Lower leg skin (tissue), 4 donors: ENCODE measurements around the gene AQP12A. TPM values are rescaled to one million over a fixed set of nuclear protein-coding genes. Genes with fewer than 3 reads are reported as not detected.

Experiments used
- DNase-seq, 2 donors: peaks; one replicate each; pipeline ENCODE4 v3.0.0-alpha.2; 2019; ENCODE audit warnings: low spot score in 2 of 2
- H3K4me3 ChIP-seq: fragments of 200-600 bp; sonication (generic); 2 replicates; pipeline ENCODE4 v1.5.1; 2017; ENCODE audit warnings: mild to moderate bottlenecking, low read depth; ENCODE audit not compliant: poor library complexity, severe bottlenecking
- CTCF ChIP-seq, 3 donors: fragments of 450-650 bp; IDR thresholded peaks; one replicate each; pipeline ENCODE4 v1.5.1; 2016; ENCODE audit warnings: antibody characterized with exemption in 3 of 3, mild to moderate bottlenecking in 3 of 3, moderate library complexity in 2 of 3
- POLR2A ChIP-seq, 2 donors: fragments of 450-650 bp; IDR thresholded peaks; one replicate each; pipeline ENCODE4 v1.6.1; 2016 to 2017; ENCODE audit warnings: antibody characterized with exemption in 2 of 2, mild to moderate bottlenecking in 1 of 2, moderate library complexity in 1 of 2
- WGBS, 2 donors: methylation state at CpG; one replicate each; pipeline ENCODE4 v1.1.5; 2018; 5-methylcytosine and 5-hydroxymethylcytosine counted together
- intact Hi-C: fragments of 100-400 bp; cut with DNase I; formaldehyde crosslinking; loops from one replicate; pipeline ENCODE4 v1.15.0; 2023; ENCODE audit warnings: low total_unique reads
- total RNA-seq, 4 donors: library from RNA; depleted of rRNA; stranded (reverse); fragments of >200 nt; gene quantifications; one replicate each; pipeline ENCODE4 v1.1.0, GENCODE V29; 2016

Gene AQP12A
- total RNA-seq, 4 donors from 2014 or later, result not detected

DNA sequence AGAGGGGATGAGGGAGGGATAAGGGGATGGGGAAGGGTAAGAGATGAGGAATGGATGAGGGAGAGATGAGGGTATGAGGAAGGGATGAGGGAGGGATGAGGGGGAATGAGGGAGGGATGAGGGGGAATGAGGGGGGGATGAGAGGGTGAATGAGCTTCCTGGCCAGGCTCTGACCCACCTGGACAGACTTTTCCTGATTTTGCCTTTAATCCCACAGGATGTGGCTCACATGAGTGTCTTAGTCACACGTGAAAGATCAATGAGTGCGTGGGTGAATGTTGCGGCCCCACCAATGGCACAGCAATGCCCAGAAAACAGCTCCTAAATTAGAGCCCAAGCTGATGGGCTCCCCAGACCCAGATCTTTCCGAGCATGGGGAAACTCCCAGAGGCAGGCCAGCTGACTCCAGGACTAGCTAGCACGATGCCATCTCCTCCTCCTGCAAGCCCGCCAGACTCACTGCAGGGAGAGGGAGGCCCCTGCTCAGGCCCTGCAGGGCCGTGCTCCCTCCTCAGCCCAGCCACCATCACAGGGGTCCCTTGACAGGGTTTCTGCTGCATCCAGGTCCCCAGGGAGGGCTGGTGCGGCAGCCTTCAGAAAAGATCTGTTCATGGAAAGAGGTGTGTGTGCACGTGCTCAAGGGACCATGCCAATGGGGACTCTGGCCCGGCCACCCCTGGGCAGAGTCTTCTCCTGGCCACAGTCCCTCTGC, 41.4 kb downstream of the AQP12A start:
- H3K4me3 ChIP-seq, result no peak overlapping the region
- intact Hi-C loops, result no loop called here
- no peak for DNase-seq
- 66 to 72% methylated on average over 7 to 8 of the region's 10 CpGs for WGBS, 2 donors
- TF ChIP-seq POLR2A (IDR thresholded peaks at IDR 0.05), result no peak
- no peak for TF ChIP-seq CTCF (IDR thresholded peaks at IDR 0.05)

DNA sequence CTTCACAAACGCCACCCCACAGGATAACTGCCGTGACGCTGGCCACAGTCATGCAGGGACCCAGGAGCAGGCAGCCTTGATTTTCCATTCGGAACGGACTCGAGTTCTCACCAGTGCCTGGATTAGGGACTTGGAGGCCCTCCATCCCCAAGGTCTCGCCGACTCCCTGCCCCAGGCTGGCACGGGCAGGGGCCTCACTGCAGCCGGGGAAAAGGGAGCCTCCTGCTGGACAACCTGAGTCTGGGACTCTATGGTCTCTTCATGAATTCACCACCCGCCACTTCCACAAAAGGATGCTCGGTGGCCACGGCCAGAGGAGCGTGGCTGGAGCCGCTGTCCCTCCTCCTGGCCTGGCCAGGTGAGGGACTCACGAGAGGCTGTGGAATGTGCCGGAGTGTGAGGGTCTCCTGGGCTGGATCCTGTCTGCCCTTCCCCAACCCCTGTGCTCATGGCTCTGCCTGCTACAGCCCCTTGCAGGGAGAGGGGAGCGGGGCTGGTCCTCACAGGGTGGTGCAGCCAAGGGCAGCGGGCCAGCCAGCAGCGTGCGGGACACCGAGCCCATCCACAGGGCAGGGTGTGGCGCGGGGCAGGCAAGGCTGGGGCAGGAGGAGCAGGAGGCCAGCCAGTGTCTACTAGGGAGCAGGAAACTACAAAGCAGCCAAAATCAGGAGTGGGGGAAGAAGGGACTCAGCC, 42.3 kb downstream of the AQP12A start:
- WGBS, 2 donors, result 61 to 67% methylated on average over 24 of the region's 24 CpGs
- no peak overlapping the region for H3K4me3 ChIP-seq
- no peak for DNase-seq
- intact Hi-C loops, result no loop called here
- TF ChIP-seq CTCF (IDR thresholded peaks at IDR 0.05) (no peak), POLR2A (IDR thresholded peaks at IDR 0.05) (no peak)

DNA sequence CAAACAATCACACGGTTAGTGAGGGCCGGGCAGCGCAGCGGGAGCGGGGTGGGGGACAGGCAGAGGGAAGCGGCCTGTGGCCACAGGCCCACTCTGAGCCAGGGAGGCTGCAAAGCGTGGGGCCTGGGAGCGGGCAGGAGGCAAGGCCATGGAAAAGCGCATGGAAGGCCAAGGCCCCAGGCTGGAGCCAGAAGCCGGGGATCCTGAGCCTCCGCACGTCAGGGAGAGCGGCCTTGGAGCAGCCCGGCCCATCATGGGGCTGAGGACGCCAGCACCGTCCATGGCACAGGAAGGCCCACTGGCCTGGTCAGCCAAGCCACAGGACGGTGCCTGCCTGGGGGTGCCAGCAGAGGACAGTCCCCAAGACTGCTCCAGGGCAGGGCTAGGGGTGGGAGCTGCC, 43.1 kb downstream of the AQP12A start:
- 92 to 94% methylated on average over 13 to 17 of the region's 17 CpGs for WGBS, 2 donors
- intact Hi-C loops, result no loop called here
- TF ChIP-seq POLR2A (IDR thresholded peaks at IDR 0.05) (no peak), CTCF (IDR thresholded peaks at IDR 0.05) (no peak)
- no peak overlapping the region for H3K4me3 ChIP-seq
- no peak for DNase-seq

DNA sequence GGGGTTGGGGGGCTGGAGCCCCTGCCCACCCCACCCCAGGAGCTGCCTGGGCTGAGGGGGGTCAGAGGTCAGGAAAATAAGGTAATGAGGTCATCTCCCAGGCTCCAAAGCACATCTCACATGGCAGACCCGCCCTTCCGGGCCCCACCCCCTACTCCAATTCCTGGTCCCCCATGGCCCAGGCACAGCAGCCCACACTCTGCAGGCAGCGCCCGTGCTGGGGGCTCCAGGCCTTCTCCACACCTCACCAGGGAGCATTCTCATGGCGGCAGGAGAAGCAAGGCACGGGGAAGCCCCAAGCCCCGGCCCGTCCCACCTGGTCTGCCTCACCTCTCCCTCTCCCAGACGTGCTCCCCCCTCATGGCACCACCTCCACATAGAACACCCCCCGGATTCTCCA, 43.8 kb downstream of the AQP12A start:
- WGBS, 2 donors, result 88 to 93% methylated on average over 10 of the region's 10 CpGs
- TF ChIP-seq POLR2A (IDR thresholded peaks at IDR 0.05) (no peak), CTCF (IDR thresholded peaks at IDR 0.05) (no peak)
- H3K4me3 ChIP-seq, result no peak overlapping the region
- intact Hi-C loops, result no loop called here
- no peak for DNase-seq

DNA sequence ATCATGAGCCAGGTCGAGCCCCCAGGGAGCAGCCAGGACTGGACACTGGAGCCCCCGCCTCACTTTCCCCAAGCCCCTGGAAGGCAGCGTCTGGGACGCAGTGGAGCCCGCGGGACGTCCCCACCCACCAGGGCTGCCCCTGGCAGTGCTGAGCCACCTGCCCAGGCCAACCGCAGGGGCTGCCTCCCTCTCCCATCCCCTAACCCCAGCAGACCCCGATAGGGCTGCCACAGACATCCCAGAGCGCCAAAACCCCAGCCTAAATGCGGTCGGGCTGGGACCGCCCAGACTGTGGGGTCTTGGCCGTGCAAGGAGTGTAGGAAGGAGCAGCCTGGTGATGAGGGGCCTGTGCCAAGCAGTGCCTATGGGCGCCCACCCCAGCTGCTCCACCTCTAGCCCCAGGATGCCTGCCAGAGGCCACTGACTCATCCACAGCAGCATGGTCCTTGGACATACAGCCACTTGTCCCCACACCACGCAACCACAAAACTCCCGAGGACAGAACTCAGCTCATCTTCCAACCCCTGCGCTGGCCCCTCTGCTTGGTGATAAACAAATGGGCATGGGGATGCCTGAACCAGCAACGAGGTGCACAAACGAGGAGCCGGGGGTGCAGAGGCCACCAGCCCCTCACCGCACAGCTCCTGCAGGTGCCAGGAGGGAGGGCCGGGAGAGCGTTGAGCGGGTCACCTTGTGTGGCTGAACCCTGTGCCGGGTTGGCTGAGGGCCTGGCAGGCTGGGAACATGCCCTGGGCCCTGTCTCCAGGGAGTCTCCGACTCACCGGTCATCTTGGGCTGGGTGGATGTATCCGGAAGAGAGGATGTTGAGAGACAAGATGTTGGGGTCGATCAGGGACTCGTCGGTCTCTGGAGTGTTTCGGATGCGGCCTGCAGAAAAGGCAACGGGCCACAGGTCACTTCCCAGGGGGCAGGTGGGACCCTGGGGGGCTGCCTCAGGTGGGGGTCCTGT, 44.9 kb downstream of the AQP12A start:
- no peak overlapping the region for H3K4me3 ChIP-seq
- 82 to 86% methylated on average over 30 to 32 of the region's 35 CpGs for WGBS, 2 donors
- TF ChIP-seq POLR2A (IDR thresholded peaks at IDR 0.05), result no peak
- TF ChIP-seq CTCF (IDR thresholded peaks at IDR 0.05), result no peak
- intact Hi-C loops, result no loop called here
- no peak for DNase-seq
